Measurements from ENCODE around the gene TRAM1L1.

TRAM1L1 gene

DNA sequence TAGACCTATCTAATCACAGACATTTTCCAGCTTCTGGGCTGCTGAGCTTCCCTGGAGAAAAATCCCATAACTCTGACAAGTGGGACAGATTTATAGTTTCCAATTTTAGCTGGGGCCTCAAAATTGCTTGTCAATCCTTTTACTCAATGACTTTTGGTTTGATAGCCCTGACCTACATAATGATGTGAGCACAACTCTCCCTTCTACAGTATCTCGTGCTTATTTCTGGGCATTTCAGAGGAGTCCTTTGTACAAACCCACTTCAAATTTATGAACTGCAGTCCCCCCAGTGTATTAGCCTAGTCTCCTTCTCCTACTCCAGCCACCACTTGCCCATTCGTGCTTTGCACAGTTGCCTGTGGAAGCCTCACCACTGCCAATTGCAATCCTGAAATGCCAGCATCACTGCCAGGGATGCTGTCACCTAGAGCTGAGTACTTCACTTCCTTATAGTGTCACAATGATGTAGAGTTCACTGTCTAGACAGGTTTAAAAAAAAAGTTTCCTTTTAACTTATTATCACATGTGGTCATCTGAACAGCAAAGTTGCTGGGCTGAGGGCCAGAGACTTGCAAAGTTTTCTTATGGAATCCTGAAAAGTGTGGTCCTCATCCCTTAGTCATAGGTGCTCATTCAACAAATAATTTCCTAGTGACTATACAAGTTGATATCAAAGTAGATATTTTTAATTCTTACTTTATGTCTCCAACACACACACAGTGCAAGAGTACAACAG, 21.2 kb downstream of the TRAM1L1 start:
- H3K27ac ChIP-seq: no peak overlapping the region
- TF ChIP-seq CTCF (conservative IDR thresholded peaks at IDR 0.05): no peak

- no peak for TF ChIP-seq CTCF (conservative IDR thresholded peaks at IDR 0.05)
- no peak overlapping the region for H3K27ac ChIP-seq
These were observed 42.4 kb downstream of the TRAM1L1 start for GRCh38 chr4:117042962-117043361.
